ENCODE results near the gene DYNC1LI1. TPM values are rescaled to one million over a fixed set of nuclear protein-coding genes. Genes with fewer than 3 reads are reported as not detected.

The DYNC1LI1 gene
- total RNA-seq, 1 experiment from 2014 or later = 56.2 TPM

DNA sequence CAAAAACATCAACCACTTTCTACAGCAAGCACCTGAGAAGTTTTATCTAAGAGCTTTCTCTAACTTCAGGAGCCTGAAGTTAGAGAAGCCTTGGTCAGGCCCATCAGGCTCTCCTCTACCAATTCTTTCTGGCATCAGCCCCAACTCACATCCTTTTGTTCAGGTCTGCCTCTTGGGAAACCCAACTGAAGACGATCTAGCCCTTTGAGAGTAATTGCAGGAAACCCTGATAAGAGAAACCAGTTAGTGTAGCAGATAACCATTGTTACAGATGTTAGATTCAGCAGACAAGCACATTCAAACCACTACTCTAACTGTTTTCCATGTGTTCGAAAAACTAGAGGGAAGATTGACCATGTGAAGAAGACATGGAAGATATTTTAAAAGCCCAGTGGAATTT lies 27.0 kb upstream of the DYNC1LI1 start:
- H3K56ac ChIP-seq (ENCODE audit: insufficient read length, low read depth, low read length) = no peak overlapping the region
- Mint-ChIP-seq H3K36me3 (ENCODE audit: insufficient read depth in 1 of 3, low read depth in 3 of 3) (no peaks in the 10 kb centered on the region), H3K27ac (no peak overlapping the region), H3K9me3 (no peaks in the 10 kb centered on the region), H3K4me3 (no peak overlapping the region), H3K4me1 (peaks cover 26 to 29% of the 10 kb centered on the region in 2 experiments), H3K27me3 (ENCODE audit: low read depth) (peaks cover 24% of the 10 kb centered on the region)
- no peak overlapping the region for H3K9ac ChIP-seq (ENCODE audit: extremely low read depth, insufficient read length, low read length)
- H2BK120ac ChIP-seq (ENCODE audit: low read depth, low read length, poor library complexity, severe bottlenecking) = no peak overlapping the region
- no peak overlapping the region for H2BK20ac ChIP-seq (ENCODE audit: low read depth, low read length, poor library complexity, severe bottlenecking)
- no peak overlapping the region for H4K91ac ChIP-seq (ENCODE audit: insufficient read length, low read depth, low read length)
- no peak overlapping the region for H4K8ac ChIP-seq (replicated peaks; ENCODE audit: insufficient read length, low read depth, low read length)
- H3K79me1 ChIP-seq (ENCODE audit: insufficient read depth, low read depth, low read length, poor library complexity, severe bottlenecking) = no peaks in the 10 kb centered on the region
- no peak overlapping the region for H3T11ph ChIP-seq (ENCODE audit: low read length)
- no peak overlapping the region for H3K18ac ChIP-seq (ENCODE audit: insufficient read length, low read depth, low read length)
- H3K27ac ChIP-seq (ENCODE audit: insufficient read length, low read depth, low read length) = no peak overlapping the region
- TF ChIP-seq, protein P1, sequence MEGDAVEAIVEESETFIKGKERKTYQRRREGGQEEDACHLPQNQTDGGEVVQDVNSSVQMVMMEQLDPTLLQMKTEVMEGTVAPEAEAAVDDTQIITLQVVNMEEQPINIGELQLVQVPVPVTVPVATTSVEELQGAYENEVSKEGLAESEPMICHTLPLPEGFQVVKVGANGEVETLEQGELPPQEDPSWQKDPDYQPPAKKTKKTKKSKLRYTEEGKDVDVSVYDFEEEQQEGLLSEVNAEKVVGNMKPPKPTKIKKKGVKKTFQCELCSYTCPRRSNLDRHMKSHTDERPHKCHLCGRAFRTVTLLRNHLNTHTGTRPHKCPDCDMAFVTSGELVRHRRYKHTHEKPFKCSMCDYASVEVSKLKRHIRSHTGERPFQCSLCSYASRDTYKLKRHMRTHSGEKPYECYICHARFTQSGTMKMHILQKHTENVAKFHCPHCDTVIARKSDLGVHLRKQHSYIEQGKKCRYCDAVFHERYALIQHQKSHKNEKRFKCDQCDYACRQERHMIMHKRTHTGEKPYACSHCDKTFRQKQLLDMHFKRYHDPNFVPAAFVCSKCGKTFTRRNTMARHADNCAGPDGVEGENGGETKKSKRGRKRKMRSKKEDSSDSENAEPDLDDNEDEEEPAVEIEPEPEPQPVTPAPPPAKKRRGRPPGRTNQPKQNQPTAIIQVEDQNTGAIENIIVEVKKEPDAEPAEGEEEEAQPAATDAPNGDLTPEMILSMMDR (conservative IDR thresholded peaks at IDR 0.05) = no peak
- no CpG with 5 or more reads among the region's 2 CpGs for WGBS (ENCODE audit: extremely low coverage, insufficient read length, low lambda C conversion rate)
- H2AK5ac ChIP-seq (ENCODE audit: insufficient read length, low read length) = no peak overlapping the region
- no peak overlapping the region for H4K5ac ChIP-seq (ENCODE audit: insufficient read length, low read depth, low read length)
- H2BK5ac ChIP-seq (ENCODE audit: insufficient read length, low read length) = no peak overlapping the region
- H2BK15ac ChIP-seq (ENCODE audit: low read depth, low read length) = no peak overlapping the region
- H3K23me2 ChIP-seq (ENCODE audit: insufficient read length, low read depth, low read length, poor library complexity, severe bottlenecking) = peaks cover 2% of the 10 kb centered on the region
- no peak overlapping the region for H3K14ac ChIP-seq (ENCODE audit: insufficient read depth, low read length)
- no peak overlapping the region for H3K4ac ChIP-seq (ENCODE audit: low read depth, low read length)
- H3K4me1 ChIP-seq (ENCODE audit: insufficient read depth, low read length) = no peaks in the 10 kb centered on the region; the same call in 1 of the 2 replicates
- no peaks in the 10 kb centered on the region for H3K9me3 ChIP-seq (ENCODE audit: control insufficient read depth, low read depth, low read length)
- no peak overlapping the region for H3K4me2 ChIP-seq (ENCODE audit: insufficient read depth, insufficient read length, low read length)
- H2BK12ac ChIP-seq (ENCODE audit: insufficient read length, low read depth, low read length) = no peak overlapping the region
- no peaks in the 10 kb centered on the region for H4K20me1 ChIP-seq (ENCODE audit: control insufficient read depth, insufficient read depth, insufficient read length)
- H3K23ac ChIP-seq (ENCODE audit: insufficient read length, low read depth, low read length) = no peak overlapping the region
- no peak for DNase-seq
- no peaks in the 10 kb centered on the region for H3K79me2 ChIP-seq (ENCODE audit: insufficient read depth, low read length)
- peaks cover 2% of the 10 kb centered on the region; the same call in 1 of the 2 replicates for H3K27me3 ChIP-seq (ENCODE audit: insufficient read depth, low read length)
- no peak overlapping the region for H2AFZ ChIP-seq (ENCODE audit: low read length)

Measured in H9 (cell line).